IMR-90 (cell line): ENCODE results near the gene FRY. TPM values are rescaled to one million over a fixed set of nuclear protein-coding genes. Genes with fewer than 3 reads are reported as not detected.

ENCODE experiments used
- ATAC-seq: fragments of 200-7000 bp; cut with Tn5 transposase; 2 replicates; pipeline ENCODE4 v1.9.1; 2020; ENCODE audit warnings: low read depth, mild to moderate bottlenecking, moderate library complexity
- BruUV-seq: library from RNA; stranded (reverse); fragments of 400-500 nt; replicated peaks from 2 replicates; lab custom pipeline; 2021; lab: Mats Ljungman, UMichigan
- CTCF ChIA-PET: fragments of 300-600 bp; formaldehyde crosslinking; extraction: SDS; loops from one replicate; lab custom pipeline; 2021; ENCODE audit warnings: antibody characterized with exemption; lab: Yijun Ruan, JAX
- POLR2A ChIA-PET: fragments of 300-600 bp; sonication (Branson Sonifier 250); formaldehyde crosslinking; loops from one replicate; lab custom pipeline; 2022; ENCODE audit warnings: antibody characterized with exemption; ENCODE audit not compliant: unreplicated experiment; lab: Charles Lee
- DNase-seq: peaks from one replicate; pipeline ENCODE4 v3.0.0; 2013
- H2AFZ ChIP-seq: replicated peaks from 2 replicates; pipeline ENCODE3; 2013; ENCODE audit warnings: low read length, mild to moderate bottlenecking; ENCODE audit not compliant: poor library complexity
- H2AK5ac ChIP-seq: 2 replicates; pipeline ENCODE4 v1.6.1; 2013; ENCODE audit warnings: low read depth, low read length, inconsistent platforms
- H2AK9ac ChIP-seq: replicated peaks from 2 replicates; pipeline ENCODE3; 2013; ENCODE audit warnings: mild to moderate bottlenecking, low read depth, low read length, moderate library complexity; ENCODE audit not compliant: poor library complexity
- H2BK120ac ChIP-seq: 2 replicates; pipeline ENCODE4 v1.6.1; 2013; ENCODE audit warnings: low read depth, low read length, inconsistent platforms
- H2BK15ac ChIP-seq: 3 replicates; pipeline ENCODE4 v1.6.1; 2013; ENCODE audit warnings: low read depth, low read length, inconsistent platforms
- H2BK20ac ChIP-seq: 2 replicates; pipeline ENCODE4 v1.6.1; 2013; ENCODE audit warnings: low read depth, mild to moderate bottlenecking, inconsistent platforms, low read length, moderate library complexity
- H2BK5ac ChIP-seq: 2 replicates; pipeline ENCODE4 v1.6.1; 2013; ENCODE audit warnings: mild to moderate bottlenecking, low read depth, low read length, inconsistent platforms; ENCODE audit not compliant: poor library complexity, severe bottlenecking
- H3K14ac ChIP-seq: replicated peaks from 2 replicates; pipeline ENCODE4 v1.6.1; 2013; ENCODE audit warnings: low read depth, low read length, inconsistent platforms
- H3K18ac ChIP-seq: 2 replicates; pipeline ENCODE4 v1.6.1; 2013; ENCODE audit warnings: low read depth, low read length, control low read depth
- H3K23ac ChIP-seq: 2 replicates; pipeline ENCODE4 v1.6.1; 2013; ENCODE audit warnings: low read depth, low read length, inconsistent platforms
- H3K27ac ChIP-seq: 2 replicates; pipeline ENCODE4 v1.5.1; 2013; ENCODE audit warnings: mild to moderate bottlenecking, control low read depth, low read length; ENCODE audit not compliant: insufficient read depth
- H3K27me3 ChIP-seq: 2 replicates; pipeline ENCODE4 v1.6.1; 2013; ENCODE audit warnings: low read length; ENCODE audit not compliant: control insufficient read depth, insufficient read depth
- H3K36me3 ChIP-seq: 2 replicates; pipeline ENCODE4 v1.6.1; 2013; ENCODE audit warnings: low read length, mixed read lengths; ENCODE audit not compliant: control insufficient read depth, insufficient read depth
- H3K4ac ChIP-seq: 2 replicates; pipeline ENCODE4 v1.6.1; 2013; ENCODE audit warnings: low read depth, low read length, inconsistent platforms
- H3K4me1 ChIP-seq: 2 replicates; pipeline ENCODE4 v1.6.1; 2013; ENCODE audit warnings: low read length, mixed read lengths; ENCODE audit not compliant: control insufficient read depth, insufficient read depth
- H3K4me2 ChIP-seq: 2 replicates; pipeline ENCODE4 v1.6.1; 2013; ENCODE audit warnings: low read depth, mild to moderate bottlenecking, control low read depth, low read length, moderate library complexity
- H3K4me3 ChIP-seq: 2 replicates; pipeline ENCODE4 v1.5.1; 2013; ENCODE audit warnings: low read depth, mild to moderate bottlenecking, control low read depth, low read length, moderate library complexity; ENCODE audit not compliant: insufficient read depth
- H3K56ac ChIP-seq: 2 replicates; pipeline ENCODE4 v1.6.1; 2013; ENCODE audit warnings: low read length, inconsistent platforms; ENCODE audit not compliant: insufficient read depth; ENCODE audit errors: extremely low read depth
- H3K79me1 ChIP-seq, 2 experiments: 2 replicates each; pipeline ENCODE4 v1.6.1; 2013; ENCODE audit warnings: low read length in 2 of 2, inconsistent platforms in 1 of 2, low read depth in 1 of 2
- H3K9ac ChIP-seq: 2 replicates; pipeline ENCODE4 v1.6.1; 2013; ENCODE audit warnings: low read depth, low read length, control low read depth
- H3K9me1 ChIP-seq: 2 replicates; pipeline ENCODE4 v1.6.1; 2013; ENCODE audit warnings: low read length, inconsistent platforms; ENCODE audit not compliant: insufficient read depth
- H3K9me3 ChIP-seq: 2 replicates; pipeline ENCODE4 v1.6.1; 2013; ENCODE audit warnings: low read length; ENCODE audit not compliant: control insufficient read depth, insufficient read depth
- H4K20me1 ChIP-seq: 2 replicates; pipeline ENCODE4 v1.6.1; 2013; ENCODE audit warnings: low read length, inconsistent platforms; ENCODE audit not compliant: insufficient read depth
- H4K5ac ChIP-seq: 2 replicates; pipeline ENCODE4 v1.6.1; 2013; ENCODE audit warnings: mild to moderate bottlenecking, low read depth, low read length, control low read depth
- H4K8ac ChIP-seq, 2 experiments: 2 replicates each; pipeline ENCODE4 v1.6.1; 2013; ENCODE audit warnings: low read depth in 2 of 2, low read length in 2 of 2, control low read depth in 1 of 2, inconsistent platforms in 1 of 2
- H4K91ac ChIP-seq: 2 replicates; pipeline ENCODE4 v1.6.1; 2013; ENCODE audit warnings: low read depth, low read length, inconsistent platforms; ENCODE audit not compliant: insufficient read depth
- CEBPB ChIP-seq: IDR thresholded peaks from 2 replicates; pipeline ENCODE4 v1.6.1; 2012; ENCODE audit warnings: low read depth, low read length, improper control_type of control experiment
- FOS ChIP-seq: fragments of 150-350 bp; IDR thresholded peaks from 2 replicates; pipeline ENCODE4 v1.6.1; 2016; ENCODE audit warnings: low read depth, low read length
- WGBS, 2 experiments: methylation state at CpG; one replicate each; pipeline versions ENCODE4 v1.1.5 to v1.1.7; 2013; ENCODE audit warnings: missing lambda C conversion rate in 2 of 2; ENCODE audit not compliant: insufficient read length in 1 of 2; ENCODE audit errors: extremely low coverage in 2 of 2; 5-methylcytosine and 5-hydroxymethylcytosine counted together
- dilution Hi-C: fragments of 300-500 bp; cut with HindIII; formaldehyde crosslinking; loops from one replicate; pipeline ENCODE4 v1.14.3; 2018; ENCODE audit warnings: low sequenced_read_pairs; ENCODE audit not compliant: unreplicated experiment
- in situ Hi-C: fragments of 300-500 bp; cut with MboI; formaldehyde crosslinking; loops from 3 replicates; pipeline ENCODE4 v1.14.3; 2019; ENCODE audit warnings: low sequenced_read_pairs, inconsistent platforms, mixed read lengths
- intact Hi-C: fragments of 100-400 bp; cut with micrococcal nuclease; formaldehyde crosslinking; loops from 2 replicates; pipeline ENCODE4 v1.10.0; 2022
- polyA plus RNA-seq, 3 experiments: library from polyadenylated mRNA; depleted of rRNA; stranded (reverse); fragments of >200 nt; gene quantifications; 2 replicates each; pipeline ENCODE4 v1.2.3, GENCODE V29; 2012; ENCODE audit warnings: low replicate concordance in 1 of 3
- total RNA-seq: library from RNA; depleted of rRNA; stranded (reverse); fragments of >200 nt; gene quantifications from 2 replicates; pipeline ENCODE4 v1.2.3, GENCODE V29; 2012
- TF ChIP-seq, protein P1 (sequence below): fragments of 150-350 bp; IDR thresholded peaks from 2 replicates; pipeline ENCODE4 v1.6.1; 2017; ENCODE audit warnings: mild to moderate bottlenecking, antibody characterized with exemption, low read length, low read depth

Gene FRY
- total and polyA plus RNA-seq, 2 of the 4 experiments (the other 2 are of a cell fraction): 3.0 to 4.8 TPM

DNA sequence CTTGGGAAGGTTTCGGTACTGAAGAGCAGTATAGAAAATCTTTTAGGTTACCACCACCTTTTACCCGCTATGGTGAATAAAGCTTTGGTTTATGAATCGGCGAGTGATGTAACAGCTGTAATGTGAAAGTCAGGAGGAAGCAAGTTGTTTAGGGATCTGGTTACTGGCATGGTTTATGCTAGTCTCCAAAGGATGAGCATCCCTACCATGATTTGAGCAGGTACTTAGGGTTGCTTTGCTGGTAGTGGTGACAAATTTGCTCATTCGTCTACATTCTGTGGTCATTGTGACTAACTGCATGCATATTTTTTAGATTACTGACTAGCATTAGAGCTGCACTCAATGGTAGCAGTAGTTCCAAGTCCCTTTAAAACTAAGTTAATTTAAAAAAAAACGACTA, 104.1 kb downstream of the FRY start:
- in situ Hi-C loops: no loop called here
- peak overlapping the region; percentile 44; the same call in 1 of the 2 replicates for H3K4me2 ChIP-seq

More for the DNA sequence above, 104.1 kb downstream of the FRY start:
- H3K23ac ChIP-seq: no peak overlapping the region
- no peak overlapping the region for H3K4me3 ChIP-seq
- H3K4me1 ChIP-seq: peaks cover 12% of the 10 kb centered on the region
- no peak overlapping the region for H3K56ac ChIP-seq
- ChIA-PET POLR2A (no interaction called here), CTCF (interaction anchor here (0.7 to 2.4 kb wide), 2 partner anchors 129 to 226 kb away, joined by 3 to 6 read pairs; no protein-coding TSS in a partner anchor)
- H3K36me3 ChIP-seq: peaks cover 2% of the 10 kb centered on the region; the same call in 1 of the 2 replicates
- no peaks in the 10 kb centered on the region for H4K20me1 ChIP-seq
- H2BK120ac ChIP-seq: peak overlapping the region; percentile 26; the same call in 1 of the 2 replicates
- H2AFZ ChIP-seq: no peak overlapping the region
- no CpG with 5 or more reads among the region's 6 CpGs for WGBS, 2 experiments
- peak overlapping the region in 1 of 2 experiments; percentile 6; a peak in 1 of 4 replicates for H4K8ac ChIP-seq
- H2AK9ac ChIP-seq: no peak overlapping the region
- no peaks in the 10 kb centered on the region for H3K27me3 ChIP-seq
- no peak overlapping the region for H3K4ac ChIP-seq
- no peak overlapping the region for H4K91ac ChIP-seq
- no peak overlapping the region; the same call in 1 of the 2 replicates for H3K18ac ChIP-seq
- TF ChIP-seq FOS (no peak), CEBPB (peak; percentile 63)
- TF ChIP-seq, protein P1, sequence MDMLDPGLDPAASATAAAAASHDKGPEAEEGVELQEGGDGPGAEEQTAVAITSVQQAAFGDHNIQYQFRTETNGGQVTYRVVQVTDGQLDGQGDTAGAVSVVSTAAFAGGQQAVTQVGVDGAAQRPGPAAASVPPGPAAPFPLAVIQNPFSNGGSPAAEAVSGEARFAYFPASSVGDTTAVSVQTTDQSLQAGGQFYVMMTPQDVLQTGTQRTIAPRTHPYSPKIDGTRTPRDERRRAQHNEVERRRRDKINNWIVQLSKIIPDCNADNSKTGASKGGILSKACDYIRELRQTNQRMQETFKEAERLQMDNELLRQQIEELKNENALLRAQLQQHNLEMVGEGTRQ: no peak
- 0 out of 2 replicates have a peak overlapping the region, but pooled peaks have one; percentile 0 for H2BK20ac ChIP-seq
- H3K27ac ChIP-seq: no peak overlapping the region
- intact Hi-C loops (loop anchor here (5.0 to 10.0 kb wide), 2 partner anchors 103 to 221 kb away; partner anchors contain the start of gene FRY), dilution Hi-C loops (no loop called here)
- no peaks in the 10 kb centered on the region for H3K9me3 ChIP-seq
- peaks cover 10% of the 10 kb centered on the region for H3K9me1 ChIP-seq
- DNase-seq: peak; percentile 89
- no TSS peak for BruUV-seq
- H3K14ac ChIP-seq: no peak overlapping the region
- H3K9ac ChIP-seq: no peak overlapping the region
- no peaks in the 10 kb centered on the region for H3K79me1 ChIP-seq
- 0 out of 3 replicates have a peak overlapping the region, but pooled peaks have one; percentile 2 for H2BK15ac ChIP-seq
- H2BK5ac ChIP-seq: peak overlapping the region; percentile 58
- H4K5ac ChIP-seq: no peak overlapping the region
- peak; percentile 89 for ATAC-seq
- H2AK5ac ChIP-seq: no peak overlapping the region
